HepG2 (cell line): ENCODE measurements around the gene DLEC1. TPM values are rescaled to one million over a fixed set of nuclear protein-coding genes. Genes with fewer than 3 reads are reported as not detected.

Experiments used
- ATAC-seq: fragments of 200-7000 bp; cut with Tn5 transposase; 3 replicates; pipeline ENCODE4 v1.9.1; 2020; ENCODE audit warnings: mild to moderate bottlenecking, moderate library complexity
- BruUV-seq: library from RNA; stranded (reverse); fragments of 400-500 nt; replicated peaks from 2 replicates; lab custom pipeline; 2021; lab: Mats Ljungman, UMichigan
- CTCF ChIA-PET: fragments of 300-600 bp; formaldehyde crosslinking; extraction: SDS; loops from one replicate; lab custom pipeline; 2021; ENCODE audit warnings: low total read pairs, inconsistent platforms, low intra/inter-chr PET ratio; lab: Yijun Ruan, JAX
- POLR2A ChIA-PET: fragments of 350-600 bp; sonication (Branson Sonifier 250); formaldehyde crosslinking; loops from one replicate; lab custom pipeline; 2020; ENCODE audit warnings: antibody characterized with exemption, inconsistent platforms; lab: Yijun Ruan, JAX
- DNase-seq: peaks from one replicate; pipeline ENCODE4 v3.0.0-alpha.2; 2015; ENCODE audit warnings: low spot score
- FAIRE-seq: peaks from 3 replicates; lab custom pipeline; 2011; peaks lifted over from hg19 to GRCh38; lab: Jason Lieb, UNC
- H2AFZ ChIP-seq: one replicate; pipeline ENCODE4 v1.6.1; 2011; ENCODE audit warnings: low read length, inconsistent platforms
- H3K27ac ChIP-seq: fragments of 300-600 bp; 3 replicates; pipeline ENCODE4 v1.8.0; 2011; ENCODE audit warnings: mixed run types, mild to moderate bottlenecking, mixed read lengths, low read length, inconsistent platforms; ENCODE audit not compliant: insufficient read depth; ENCODE audit errors: extremely low read length
- H3K27me3 ChIP-seq, 2 experiments: fragments of 200-600 bp in 1 of 2; 2 replicates in 1 of 2; 3 replicates in 1 of 2; pipeline versions ENCODE4 v1.6.0 to v1.8.0; 2011; ENCODE audit warnings: low read length in 2 of 2, mild to moderate bottlenecking in 2 of 2, moderate library complexity in 2 of 2, inconsistent platforms in 1 of 2; ENCODE audit not compliant: insufficient read depth in 2 of 2, control insufficient read depth in 1 of 2
- H3K36me3 ChIP-seq, 2 experiments: fragments of 200-600 bp in 1 of 2; replicated peaks in 1 of 2; 2 replicates in 1 of 2; 3 replicates in 1 of 2; pipeline versions ENCODE4 v1.5.1 to v1.8.0; 2011; ENCODE audit warnings: low read length in 2 of 2, inconsistent platforms in 1 of 2; ENCODE audit not compliant: insufficient read depth in 2 of 2, control insufficient read depth in 1 of 2
- H3K4me1 ChIP-seq: 2 replicates; pipeline ENCODE4 v1.5.1; 2012; ENCODE audit warnings: low read length, inconsistent platforms; ENCODE audit not compliant: insufficient read depth
- H3K4me2 ChIP-seq: 2 replicates; pipeline ENCODE4 v1.6.0; 2011; ENCODE audit warnings: low read depth, low read length, inconsistent platforms
- H3K4me3 ChIP-seq, 3 experiments: fragments of 200-600 bp in 1 of 3; sonication (generic), shearing (Covaris generic) in 1 of 3; replicated peaks in 1 of 3; 2 replicates each; pipeline ENCODE4 v1.5.1; 2011 to 2016; ENCODE audit warnings: low read length in 3 of 3, inconsistent platforms in 2 of 3, low read depth in 2 of 3, mild to moderate bottlenecking in 2 of 3, control low read depth in 1 of 3, mixed read lengths in 1 of 3; ENCODE audit not compliant: insufficient read depth in 1 of 3
- H3K79me2 ChIP-seq: one replicate; pipeline ENCODE4 v1.6.1; 2011; ENCODE audit warnings: low read length, inconsistent platforms; ENCODE audit not compliant: insufficient read depth
- H3K9ac ChIP-seq: 2 replicates; pipeline ENCODE4 v1.6.0; 2011; ENCODE audit warnings: mild to moderate bottlenecking, low read depth, low read length, inconsistent platforms; ENCODE audit not compliant: insufficient read depth
- H3K9me3 ChIP-seq: 2 replicates; pipeline ENCODE4 v1.5.1; 2012; ENCODE audit warnings: mild to moderate bottlenecking, low read length
- H4K20me1 ChIP-seq: 2 replicates; pipeline ENCODE4 v1.6.0; 2011; ENCODE audit warnings: inconsistent platforms, mild to moderate bottlenecking, low read length, moderate library complexity; ENCODE audit not compliant: insufficient read depth
- DR1 ChIP-seq: sonication (generic); formaldehyde crosslinking; IDR thresholded peaks from 2 replicates; pipeline ENCODE4 v1.8.0; 2021; ENCODE audit warnings: mild to moderate bottlenecking, missing genetic modification reagents, inconsistent platforms
- GATA4 ChIP-seq: sonication (generic); IDR thresholded peaks from 2 replicates; pipeline ENCODE4 v1.6.1; 2016; ENCODE audit warnings: antibody characterized with exemption, low read depth, borderline replicate concordance
- ISX ChIP-seq: sonication (generic); formaldehyde crosslinking; conservative IDR thresholded peaks from 2 replicates; pipeline ENCODE4 v1.5.0; 2020; ENCODE audit warnings: missing genetic modification reagents
- MTF2 ChIP-seq: sonication (generic); formaldehyde crosslinking; IDR thresholded peaks from 2 replicates; pipeline ENCODE4 v1.5.0; 2020; ENCODE audit warnings: missing genetic modification reagents, borderline replicate concordance
- NFE2L2 ChIP-seq: fragments of 150-350 bp; IDR thresholded peaks from 2 replicates; pipeline ENCODE4 v1.6.1; 2014; ENCODE audit warnings: low read length
- RFX5 ChIP-seq: IDR thresholded peaks from 2 replicates; pipeline ENCODE4 v1.6.1; 2011; ENCODE audit warnings: low read depth, low read length, improper control_type of control experiment
- SRSF9 ChIP-seq: fragments of 200-400 bp; formaldehyde crosslinking; IDR thresholded peaks from 2 replicates; pipeline ENCODE4 v1.6.1; 2018; ENCODE audit warnings: borderline replicate concordance, mild to moderate bottlenecking, low read depth, low read length; ENCODE audit not compliant: insufficient read depth, poor library complexity, severe bottlenecking
- STAG1 ChIP-seq: sonication (generic); formaldehyde crosslinking; IDR thresholded peaks from 2 replicates; pipeline ENCODE4 v1.4.0; 2020; ENCODE audit warnings: missing genetic modification reagents
- XRCC5 ChIP-seq: fragments of 200-400 bp; formaldehyde crosslinking; optimal IDR thresholded peaks from 2 replicates; pipeline ENCODE3; 2017; ENCODE audit warnings: mild to moderate bottlenecking, low read length
- YEATS4 ChIP-seq: sonication (generic); formaldehyde crosslinking; IDR thresholded peaks from 2 replicates; pipeline ENCODE4 v1.4.0; 2020; ENCODE audit warnings: missing genetic modification reagents, borderline replicate concordance
- ZBTB7A ChIP-seq: sonication (generic); formaldehyde crosslinking; IDR thresholded peaks from 2 replicates; pipeline ENCODE4 v1.8.0; 2022; ENCODE audit warnings: mild to moderate bottlenecking, missing genetic modification reagents
- ZFP1 ChIP-seq: IDR thresholded peaks from 2 replicates; pipeline ENCODE4 v1.6.1; 2016
- ZFYVE20 ChIP-seq: sonication (generic); formaldehyde crosslinking; IDR thresholded peaks from 2 replicates; pipeline ENCODE4 v1.8.0; 2023; ENCODE audit warnings: low read depth, mild to moderate bottlenecking, moderate library complexity, missing genetic modification reagents, borderline replicate concordance
- ZNF7 ChIP-seq: IDR thresholded peaks from 2 replicates; pipeline ENCODE4 v1.6.1; 2016; ENCODE audit warnings: missing biosample characterization, missing genetic modification reagents
- WGBS: methylation state at CpG from one replicate; pipeline ENCODE4 v1.1.6; 2017; ENCODE audit warnings: low lambda C conversion rate; 5-methylcytosine and 5-hydroxymethylcytosine counted together
- in situ Hi-C: cut with HindIII; loops from 2 replicates; pipeline ENCODE4 v1.10.0; 2017; ENCODE audit warnings: low pct_unique_long_range_greater_than_20kb; ENCODE audit not compliant: extremely low pct_ligation_motif_present
- intact Hi-C: fragments of 100-400 bp; cut with micrococcal nuclease; formaldehyde crosslinking; loops from one replicate; pipeline ENCODE4 v1.10.0; 2022; ENCODE audit not compliant: unreplicated experiment
- polyA plus RNA-seq, 8 experiments: library from polyadenylated mRNA; depleted of rRNA in 3 of 8; stranded (reverse) in 7 of 8; unstranded in 1 of 8; fragments of >200 nt; fragmentation: Illumina TruSeq in 4 of 8; extraction: Trizol in 4 of 8; gene quantifications; 2 replicates each; pipeline versions ENCODE4 v1.2.1 to v1.2.3, GENCODE V29; 2011 to 2016; ENCODE audit warnings: low read depth in 4 of 8, missing spikeins in 1 of 8, mixed read lengths in 1 of 8; ENCODE audit not compliant: insufficient read depth in 1 of 8
- total RNA-seq, 5 experiments: library from RNA; depleted of rRNA; stranded (reverse); fragments of >200 nt; fragmentation: Illumina TruSeq; extraction: Trizol; gene quantifications; 2 replicates each; pipeline ENCODE4 v1.2.3, GENCODE V29; 2016; ENCODE audit warnings: low read depth in 1 of 5
- TF ChIP-seq, protein P1 (sequence below): sonication (generic); formaldehyde crosslinking; IDR thresholded peaks from 2 replicates; pipeline ENCODE4 v1.4.0; 2020; ENCODE audit warnings: missing genetic modification reagents, mild to moderate bottlenecking, borderline replicate concordance
- TF ChIP-seq, protein P2 (sequence below): IDR thresholded peaks from 2 replicates; pipeline ENCODE4 v1.6.1; 2016; ENCODE audit warnings: low read depth, borderline replicate concordance
- TF ChIP-seq, protein P3 (sequence below): sonication (generic); formaldehyde crosslinking; IDR thresholded peaks from 2 replicates; pipeline ENCODE4 v1.4.0; 2020; ENCODE audit warnings: mild to moderate bottlenecking, missing genetic modification reagents
- TF ChIP-seq, protein P4 (sequence below): sonication (generic); formaldehyde crosslinking; IDR thresholded peaks from 2 replicates; pipeline ENCODE4 v1.4.0; 2020; ENCODE audit warnings: mild to moderate bottlenecking, missing genetic modification reagents

DLEC1 gene
- total and polyA plus RNA-seq, 2 of the 13 experiments (the other 11 are each of a cell fraction or from before 2014, with no cell fraction given): 0.09 TPM; not detected in 1

DNA sequence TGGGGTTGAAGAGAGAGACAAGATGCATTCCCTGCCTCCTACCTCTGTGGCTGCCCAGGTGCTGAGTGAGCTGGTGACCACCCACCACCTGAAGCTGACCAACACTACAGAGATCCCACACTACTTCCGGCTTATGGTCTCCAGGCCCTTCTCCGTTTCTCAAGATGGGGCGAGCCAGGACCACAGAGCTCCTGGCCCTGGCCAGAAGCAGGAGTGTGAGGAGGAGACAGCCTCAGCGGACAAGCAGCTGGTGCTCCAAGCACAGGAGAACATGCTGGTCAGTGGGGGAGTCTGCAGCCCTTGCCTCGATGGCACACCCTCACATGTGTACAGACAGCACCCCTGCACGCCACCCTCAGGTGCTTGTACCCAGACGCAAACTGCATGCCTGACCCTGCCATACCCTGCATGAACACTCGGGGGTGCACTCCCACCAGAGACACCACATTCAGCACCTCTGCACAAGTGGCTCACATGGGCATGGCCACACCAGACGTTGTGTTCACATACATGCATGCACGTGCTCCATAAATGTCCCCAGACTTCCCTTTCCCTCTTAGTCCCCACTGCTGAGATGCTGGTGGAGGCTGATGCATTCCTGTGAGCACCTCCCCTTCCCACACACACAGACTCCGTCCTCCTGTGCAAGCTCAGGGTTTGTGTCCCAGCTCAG is 78.9 kb downstream of the DLEC1 start:
- no peak overlapping the region for H2AFZ ChIP-seq
- peaks cover 0 to 8% of the 10 kb centered on the region in 2 experiments; a peak in 1 of 5 replicates for H3K27me3 ChIP-seq
- no peaks in the 10 kb centered on the region for H3K9me3 ChIP-seq
- 88% methylated on average over 6 of the region's 11 CpGs for WGBS
- H3K9ac ChIP-seq: no peak overlapping the region
- FAIRE-seq (peak; percentile 84), DNase-seq (peak; percentile 65), ATAC-seq (peak; percentile 53)
- intact Hi-C loops (loop anchor here (1.0 to 2.0 kb wide), 2 partner anchors 15 to 164 kb away; partner anchors contain the start of gene SLC22A14), in situ Hi-C loops (loop anchor here (10.0 kb wide), 1 partner anchor 157 kb away; no protein-coding TSS in a partner anchor)
- peak overlapping the region; percentile 14 for H3K27ac ChIP-seq
- no peaks in the 10 kb centered on the region for H3K79me2 ChIP-seq
- peaks cover 15% of the 10 kb centered on the region for H4K20me1 ChIP-seq
- peaks cover 13 to 30% of the 10 kb centered on the region in 2 experiments for H3K36me3 ChIP-seq
- BruUV-seq: no TSS peak
- no peak overlapping the region for H3K4me2 ChIP-seq
- POLR2A ChIA-PET: interaction anchor here (1.0 to 8.0 kb wide), 5 partner anchors 13 to 180 kb away, joined by 3 to 87 read pairs (median 25); partner anchors contain the start of genes ACAA1, MYD88 and OXSR1
- H3K4me3 ChIP-seq: no peak overlapping the region
- H3K4me1 ChIP-seq: peaks cover 18% of the 10 kb centered on the region; the same call in 1 of the 2 replicates
- CTCF ChIA-PET: interaction anchor here (0.7 kb wide), 1 partner anchor 180 kb away, joined by 3 read pairs; no protein-coding TSS in a partner anchor
- no peak for TF ChIP-seq ISX (CRISPR knock-in tag)
- TF ChIP-seq ZNF7: no peak
- TF ChIP-seq ZBTB7A (CRISPR knock-in tag): no peak
- TF ChIP-seq YEATS4: no peak
- TF ChIP-seq, protein P1, sequence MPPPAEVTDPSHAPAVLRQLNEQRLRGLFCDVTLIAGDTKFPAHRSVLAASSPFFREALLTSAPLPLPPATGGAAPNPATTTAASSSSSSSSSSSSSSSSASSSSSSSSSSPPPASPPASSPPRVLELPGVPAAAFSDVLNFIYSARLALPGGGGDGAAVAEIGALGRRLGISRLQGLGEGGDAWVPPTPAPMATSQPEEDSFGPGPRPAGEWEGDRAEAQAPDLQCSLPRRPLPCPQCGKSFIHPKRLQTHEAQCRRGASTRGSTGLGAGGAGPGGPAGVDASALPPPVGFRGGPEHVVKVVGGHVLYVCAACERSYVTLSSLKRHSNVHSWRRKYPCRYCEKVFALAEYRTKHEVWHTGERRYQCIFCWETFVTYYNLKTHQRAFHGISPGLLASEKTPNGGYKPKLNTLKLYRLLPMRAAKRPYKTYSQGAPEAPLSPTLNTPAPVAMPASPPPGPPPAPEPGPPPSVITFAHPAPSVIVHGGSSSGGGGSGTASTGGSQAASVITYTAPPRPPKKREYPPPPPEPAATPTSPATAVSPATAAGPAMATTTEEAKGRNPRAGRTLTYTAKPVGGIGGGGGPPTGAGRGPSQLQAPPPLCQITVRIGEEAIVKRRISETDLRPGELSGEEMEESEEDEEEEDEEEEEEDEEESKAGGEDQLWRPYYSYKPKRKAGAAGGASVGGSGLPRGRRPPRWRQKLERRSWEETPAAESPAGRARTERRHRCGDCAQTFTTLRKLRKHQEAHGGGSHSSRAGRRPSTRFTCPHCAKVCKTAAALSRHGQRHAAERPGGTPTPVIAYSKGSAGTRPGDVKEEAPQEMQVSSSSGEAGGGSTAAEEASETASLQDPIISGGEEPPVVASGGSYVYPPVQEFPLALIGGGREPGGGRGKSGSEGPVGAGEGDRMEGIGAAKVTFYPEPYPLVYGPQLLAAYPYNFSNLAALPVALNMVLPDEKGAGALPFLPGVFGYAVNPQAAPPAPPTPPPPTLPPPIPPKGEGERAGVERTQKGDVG (CRISPR knock-in tag): peak; percentile 63; the same call in 1 of the 2 replicates
- TF ChIP-seq ZFP1 (CRISPR knock-in tag): no peak
- no peak for TF ChIP-seq SRSF9
- peak; percentile 95 for TF ChIP-seq STAG1 (CRISPR knock-in tag)
- TF ChIP-seq NFE2L2: no peak
- no peak for TF ChIP-seq MTF2
- 0 out of 2 replicates have a peak, but pooled peaks have one; percentile 32 for TF ChIP-seq DR1 (CRISPR knock-in tag)
- TF ChIP-seq, protein P2, sequence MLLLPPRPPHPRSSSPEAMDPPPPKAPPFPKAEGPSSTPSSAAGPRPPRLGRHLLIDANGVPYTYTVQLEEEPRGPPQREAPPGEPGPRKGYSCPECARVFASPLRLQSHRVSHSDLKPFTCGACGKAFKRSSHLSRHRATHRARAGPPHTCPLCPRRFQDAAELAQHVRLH: no peak
- TF ChIP-seq, protein P3, sequence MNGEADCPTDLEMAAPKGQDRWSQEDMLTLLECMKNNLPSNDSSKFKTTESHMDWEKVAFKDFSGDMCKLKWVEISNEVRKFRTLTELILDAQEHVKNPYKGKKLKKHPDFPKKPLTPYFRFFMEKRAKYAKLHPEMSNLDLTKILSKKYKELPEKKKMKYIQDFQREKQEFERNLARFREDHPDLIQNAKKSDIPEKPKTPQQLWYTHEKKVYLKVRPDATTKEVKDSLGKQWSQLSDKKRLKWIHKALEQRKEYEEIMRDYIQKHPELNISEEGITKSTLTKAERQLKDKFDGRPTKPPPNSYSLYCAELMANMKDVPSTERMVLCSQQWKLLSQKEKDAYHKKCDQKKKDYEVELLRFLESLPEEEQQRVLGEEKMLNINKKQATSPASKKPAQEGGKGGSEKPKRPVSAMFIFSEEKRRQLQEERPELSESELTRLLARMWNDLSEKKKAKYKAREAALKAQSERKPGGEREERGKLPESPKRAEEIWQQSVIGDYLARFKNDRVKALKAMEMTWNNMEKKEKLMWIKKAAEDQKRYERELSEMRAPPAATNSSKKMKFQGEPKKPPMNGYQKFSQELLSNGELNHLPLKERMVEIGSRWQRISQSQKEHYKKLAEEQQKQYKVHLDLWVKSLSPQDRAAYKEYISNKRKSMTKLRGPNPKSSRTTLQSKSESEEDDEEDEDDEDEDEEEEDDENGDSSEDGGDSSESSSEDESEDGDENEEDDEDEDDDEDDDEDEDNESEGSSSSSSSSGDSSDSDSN (CRISPR knock-in tag): peak; percentile 41
- peak; percentile 65 for TF ChIP-seq XRCC5
- TF ChIP-seq GATA4: no peak
- TF ChIP-seq, protein P4, sequence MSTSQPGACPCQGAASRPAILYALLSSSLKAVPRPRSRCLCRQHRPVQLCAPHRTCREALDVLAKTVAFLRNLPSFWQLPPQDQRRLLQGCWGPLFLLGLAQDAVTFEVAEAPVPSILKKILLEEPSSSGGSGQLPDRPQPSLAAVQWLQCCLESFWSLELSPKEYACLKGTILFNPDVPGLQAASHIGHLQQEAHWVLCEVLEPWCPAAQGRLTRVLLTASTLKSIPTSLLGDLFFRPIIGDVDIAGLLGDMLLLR (CRISPR knock-in tag): 0 out of 2 replicates have a peak, but pooled peaks have one; percentile 34
- TF ChIP-seq ZFYVE20: no peak
- no peak for TF ChIP-seq RFX5
